Peyer's patch (tissue), 4 donors: ENCODE data around the gene MIS12.

Source experiments
- POLR2A ChIP-seq, 2 donors: fragments of 450-650 bp; IDR thresholded peaks; one replicate each; pipeline ENCODE4 v1.5.1; 2017; ENCODE audit warnings: antibody characterized with exemption in 2 of 2, mild to moderate bottlenecking in 2 of 2, moderate library complexity in 2 of 2
- TF ChIP-seq, protein P1 (sequence below), 6 experiments: fragments of 450-650 bp in 4 of 6; fragments of 200-600 bp in 2 of 6; sonication (generic) in 1 of 6; IDR thresholded peaks; one replicate each; pipeline ENCODE4 v1.5.1; 2017 to 2019; ENCODE audit warnings: antibody characterized with exemption in 6 of 6, mild to moderate bottlenecking in 3 of 6, moderate library complexity in 1 of 6

DNA sequence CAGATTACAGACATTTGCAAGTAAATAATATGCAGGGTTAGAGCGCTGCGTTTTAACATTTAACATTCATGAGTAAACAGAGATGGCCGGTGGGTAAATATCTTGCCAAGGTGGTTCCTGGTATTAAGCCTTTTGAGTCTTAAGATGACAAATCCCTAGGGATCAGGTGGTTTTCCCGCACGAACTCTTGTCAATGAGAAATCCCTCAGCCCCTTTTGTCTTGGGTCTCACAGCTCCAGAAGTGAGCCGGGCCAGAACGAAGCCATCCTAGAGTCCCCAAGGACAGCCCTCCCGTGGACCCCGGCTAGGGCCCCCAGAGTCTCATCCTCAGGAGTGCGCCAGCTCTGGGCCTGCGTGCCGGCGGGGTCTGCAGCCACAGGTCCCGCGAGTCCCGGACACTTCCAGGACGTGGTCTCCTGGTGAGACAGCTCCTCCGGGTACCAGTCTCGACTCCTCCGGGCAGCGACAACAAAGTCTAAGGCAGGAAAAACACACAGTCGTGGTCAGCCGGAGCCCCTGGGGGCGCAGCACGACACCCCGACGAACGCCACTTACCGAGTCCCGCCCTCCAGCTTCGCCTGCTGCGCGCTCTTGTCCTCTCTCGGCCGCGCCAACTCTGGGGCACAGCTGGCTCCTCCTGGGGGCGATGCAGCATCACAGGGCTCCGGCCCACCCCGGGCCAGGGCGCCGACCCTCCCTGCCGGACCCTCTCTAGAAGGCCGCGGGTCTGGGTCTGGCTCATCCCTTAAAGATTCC, 13.3 kb downstream of the MIS12 start:
- TF ChIP-seq, protein P1, sequence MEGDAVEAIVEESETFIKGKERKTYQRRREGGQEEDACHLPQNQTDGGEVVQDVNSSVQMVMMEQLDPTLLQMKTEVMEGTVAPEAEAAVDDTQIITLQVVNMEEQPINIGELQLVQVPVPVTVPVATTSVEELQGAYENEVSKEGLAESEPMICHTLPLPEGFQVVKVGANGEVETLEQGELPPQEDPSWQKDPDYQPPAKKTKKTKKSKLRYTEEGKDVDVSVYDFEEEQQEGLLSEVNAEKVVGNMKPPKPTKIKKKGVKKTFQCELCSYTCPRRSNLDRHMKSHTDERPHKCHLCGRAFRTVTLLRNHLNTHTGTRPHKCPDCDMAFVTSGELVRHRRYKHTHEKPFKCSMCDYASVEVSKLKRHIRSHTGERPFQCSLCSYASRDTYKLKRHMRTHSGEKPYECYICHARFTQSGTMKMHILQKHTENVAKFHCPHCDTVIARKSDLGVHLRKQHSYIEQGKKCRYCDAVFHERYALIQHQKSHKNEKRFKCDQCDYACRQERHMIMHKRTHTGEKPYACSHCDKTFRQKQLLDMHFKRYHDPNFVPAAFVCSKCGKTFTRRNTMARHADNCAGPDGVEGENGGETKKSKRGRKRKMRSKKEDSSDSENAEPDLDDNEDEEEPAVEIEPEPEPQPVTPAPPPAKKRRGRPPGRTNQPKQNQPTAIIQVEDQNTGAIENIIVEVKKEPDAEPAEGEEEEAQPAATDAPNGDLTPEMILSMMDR (IDR thresholded peaks at IDR 0.05): no peak
- TF ChIP-seq POLR2A (IDR thresholded peaks at IDR 0.05): no peak
